ENCODE measurements around the gene GOLGA8A.
"Not testable (repeated sequence)": the region's sequence is repeated elsewhere in the genome, so short reads cannot be mapped to it uniquely, and the experiment has no call there.

Gene GOLGA8A

GRCh38 chr15:34423425-34424090, 14.1 kb downstream of the GOLGA8A start:
- H3K27ac ChIP-seq (replicated peaks); H3K4me3 ChIP-seq (replicated peaks; ENCODE audit: insufficient read depth, low read length); DNase-seq (ENCODE audit: low read depth in 1 of 2, low spot score in 1 of 2); H3K27me3 ChIP-seq (ENCODE audit: insufficient read depth, poor library complexity, severe bottlenecking): not testable (repeated sequence)

DNA sequence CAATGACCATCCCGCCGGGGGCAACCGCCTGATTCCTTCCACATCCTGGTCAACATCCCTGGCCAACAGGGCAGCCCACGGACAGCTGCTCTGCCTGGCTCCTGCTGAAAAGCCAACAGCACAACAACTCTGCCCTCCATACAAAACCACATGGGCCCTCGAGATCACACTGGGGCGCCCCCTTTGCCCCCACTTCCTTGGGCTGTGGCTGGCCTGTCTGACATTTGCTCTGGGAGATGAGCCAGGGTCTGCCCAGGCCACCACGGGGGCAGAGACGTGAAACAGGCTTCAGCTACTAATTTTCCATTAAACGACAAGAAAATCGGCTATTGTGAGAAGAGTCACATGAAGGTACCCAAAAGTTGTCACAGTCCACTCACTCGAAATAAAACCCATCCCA, 16.7 kb downstream of the GOLGA8A start:
- DNase-seq (ENCODE audit: low read depth in 1 of 2, low spot score in 1 of 2); H3K27ac ChIP-seq (replicated peaks); H3K27me3 ChIP-seq (ENCODE audit: insufficient read depth, poor library complexity, severe bottlenecking); H3K4me3 ChIP-seq (replicated peaks; ENCODE audit: insufficient read depth, low read length): not testable (repeated sequence)

- H3K27me3 ChIP-seq (ENCODE audit: insufficient read depth, poor library complexity, severe bottlenecking); H3K4me3 ChIP-seq (replicated peaks; ENCODE audit: insufficient read depth, low read length); H3K27ac ChIP-seq (replicated peaks); DNase-seq (ENCODE audit: low read depth in 1 of 2, low spot score in 1 of 2): not testable (repeated sequence)
These were observed 19.2 kb downstream of the GOLGA8A start for GRCh38 chr15:34418435-34418834.

GRCh38 chr15:34409511-34409910, 28.1 kb downstream of the GOLGA8A start:
- not testable (repeated sequence) for DNase-seq (ENCODE audit: low read depth in 1 of 2, low spot score in 1 of 2); H3K27me3 ChIP-seq (ENCODE audit: insufficient read depth, poor library complexity, severe bottlenecking); H3K4me3 ChIP-seq (replicated peaks; ENCODE audit: insufficient read depth, low read length); H3K27ac ChIP-seq (replicated peaks)

- H3K27me3 ChIP-seq (ENCODE audit: insufficient read depth, poor library complexity, severe bottlenecking); DNase-seq (ENCODE audit: low read depth in 1 of 2, low spot score in 1 of 2); H3K4me3 ChIP-seq (replicated peaks; ENCODE audit: insufficient read depth, low read length); H3K27ac ChIP-seq (replicated peaks): not testable (repeated sequence)
These were observed 28.6 kb downstream of the GOLGA8A start for GRCh38 chr15:34408973-34409372.

GRCh38 chr15:34403899-34404298, 33.7 kb downstream of the GOLGA8A start:
- DNase-seq (ENCODE audit: low read depth in 1 of 2, low spot score in 1 of 2), result not testable (repeated sequence)

DNA sequence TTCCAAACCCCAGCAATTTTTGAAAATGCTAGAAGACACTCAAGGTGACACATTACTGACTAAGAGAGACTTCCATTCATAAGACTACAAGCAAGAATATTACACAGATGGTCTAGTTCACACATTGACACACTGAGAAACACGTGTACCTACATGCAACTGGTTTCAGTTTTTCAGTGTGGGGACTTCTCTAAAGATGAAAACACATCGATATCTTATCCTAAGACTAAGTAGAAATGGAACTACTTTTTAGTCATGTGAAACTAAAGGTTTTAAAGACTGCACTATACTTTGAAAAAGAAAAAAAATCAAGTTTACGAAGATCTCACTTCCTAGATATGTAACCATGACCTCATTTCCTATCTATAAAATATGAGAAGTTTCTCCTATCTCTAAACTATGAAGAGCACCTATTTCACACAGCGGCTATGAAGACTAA, 34.4 kb downstream of the GOLGA8A start:
- not testable (repeated sequence) for H3K27me3 ChIP-seq (ENCODE audit: insufficient read depth, poor library complexity, severe bottlenecking); H3K27ac ChIP-seq (replicated peaks); DNase-seq (ENCODE audit: low read depth in 1 of 2, low spot score in 1 of 2); H3K4me3 ChIP-seq (replicated peaks; ENCODE audit: insufficient read depth, low read length)

More at GRCh38 chr15:34403899-34404298, 33.7 kb downstream of the GOLGA8A start:
- H3K27me3 ChIP-seq (ENCODE audit: insufficient read depth, poor library complexity, severe bottlenecking); H3K4me3 ChIP-seq (replicated peaks; ENCODE audit: insufficient read depth, low read length); H3K27ac ChIP-seq (replicated peaks): not testable (repeated sequence)

DNA sequence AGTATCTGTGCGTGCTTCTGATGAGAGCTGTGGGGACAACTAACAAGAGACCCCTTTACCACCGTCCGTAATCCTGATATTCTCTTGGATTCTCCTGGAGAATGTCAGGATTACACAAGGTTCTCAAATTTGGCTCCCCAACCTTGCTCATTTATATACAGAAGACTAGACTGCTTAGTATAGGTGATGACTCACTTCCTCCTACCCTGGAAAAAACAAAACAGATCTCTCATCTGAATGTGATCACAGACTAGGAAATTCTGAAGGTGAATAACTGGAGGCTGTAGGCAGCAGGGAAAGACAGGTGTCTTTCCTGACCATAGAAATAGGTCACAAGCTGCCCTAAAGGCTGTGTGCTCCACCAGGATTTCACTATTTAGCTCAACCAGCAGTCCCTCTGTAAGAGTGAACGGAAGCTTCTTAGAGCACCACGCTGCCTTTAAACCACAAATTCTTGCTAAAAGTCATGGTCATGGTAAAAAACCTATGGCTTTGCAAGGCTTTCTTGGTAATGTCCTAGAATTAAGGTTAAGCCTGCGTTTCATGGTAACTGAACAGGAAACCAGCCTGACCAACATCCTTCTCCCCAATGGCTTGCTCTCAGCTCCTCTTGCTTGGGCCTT, 39.9 kb downstream of the GOLGA8A start:
- peak in 1 of 2 experiments; percentile 21 for DNase-seq (ENCODE audit: low read depth in 1 of 2, low spot score in 1 of 2)

GRCh38 chr15:34392981-34393380, 44.6 kb downstream of the GOLGA8A start:
- H3K4me3 ChIP-seq (replicated peaks; ENCODE audit: insufficient read depth, low read length); H3K27ac ChIP-seq (replicated peaks); DNase-seq (ENCODE audit: low read depth in 1 of 2, low spot score in 1 of 2); H3K27me3 ChIP-seq (ENCODE audit: insufficient read depth, poor library complexity, severe bottlenecking): not testable (repeated sequence)

More for the DNA sequence above, 39.9 kb downstream of the GOLGA8A start:
- H3K27me3 ChIP-seq (ENCODE audit: insufficient read depth, poor library complexity, severe bottlenecking); H3K27ac ChIP-seq (replicated peaks); H3K4me3 ChIP-seq (replicated peaks; ENCODE audit: insufficient read depth, low read length): not testable (repeated sequence)

GRCh38 chr15:34389594-34390086, 48.0 kb downstream of the GOLGA8A start:
- not testable (repeated sequence) for DNase-seq (ENCODE audit: low read depth in 1 of 2, low spot score in 1 of 2); H3K4me3 ChIP-seq (replicated peaks; ENCODE audit: insufficient read depth, low read length); H3K27ac ChIP-seq (replicated peaks); H3K27me3 ChIP-seq (ENCODE audit: insufficient read depth, poor library complexity, severe bottlenecking)
